ENCODE data around the gene MTAP. TPM values are rescaled to one million over a fixed set of nuclear protein-coding genes. Genes with fewer than 3 reads are reported as not detected.

Gene MTAP
- polyA plus RNA-seq (2013, experiment 1 of 2), result 48.3 TPM
- 51.0 TPM for polyA plus RNA-seq (2013, experiment 2 of 2)

- Histone ChIP-seq H3K4ac (ENCODE audit: low read depth, low read length) (no peak within 1 kb of the TSS), H3K18ac (ENCODE audit: low read length) (peak within 1 kb of the TSS; percentile 63), H3K23ac (ENCODE audit: low read length) (no peak within 1 kb of the TSS), H3K4me2 (ENCODE audit: low read length) (peak within 1 kb of the TSS; percentile 74), H3K36me3 (ENCODE audit: control insufficient read depth, insufficient read depth, low read length) (no peaks in the 10 kb centered on the region), H2BK5ac (ENCODE audit: low read length) (peak within 1 kb of the TSS; percentile 52), H4K8ac (ENCODE audit: low read depth, low read length) (no peak within 1 kb of the TSS), H3K27me3 (ENCODE audit: insufficient read depth, low read length, poor library complexity) (no peaks in the 10 kb centered on the region), H4K5ac (ENCODE audit: low read length) (no peak within 1 kb of the TSS), H3K27ac (ENCODE audit: low read depth, low read length) (peak within 1 kb of the TSS; percentile 56), H2AK5ac (ENCODE audit: low read length) (no peak within 1 kb of the TSS), H2BK120ac (ENCODE audit: low read depth, low read length) (no peak within 1 kb of the TSS), H3K9ac (ENCODE audit: low read length) (peak within 1 kb of the TSS; percentile 85), H3K4me3 (ENCODE audit: low read length) (peak within 1 kb of the TSS; percentile 89), H3K79me2 (ENCODE audit: control insufficient read depth, insufficient read depth, low read length) (peaks cover 50% of the 10 kb centered on the region), H3K56ac (ENCODE audit: low read length) (peak within 1 kb of the TSS; percentile 96), H2BK15ac (replicated peaks; ENCODE audit: low read depth) (no peak within 1 kb of the TSS), H3K79me1 (ENCODE audit: low read length) (peaks cover 8% of the 10 kb centered on the region), H3K4me1 (ENCODE audit: control insufficient read depth, low read depth, low read length) (peaks cover 5% of the 10 kb centered on the region)
- WGBS (ENCODE audit: extremely low coverage, insufficient coverage, low lambda C conversion rate), result no CpG with 5 or more reads among the region's 48 CpGs
- peak; percentile 98 for DNase-seq
Observed at GRCh38 chr9:21802418-21803000, at the start of gene MTAP. Gene MTAP (plus strand): TSS chr9:21802636. CDS start chr9:21802749, 113 bp downstream.

- Histone ChIP-seq H3K9ac (ENCODE audit: low read length) (no peak overlapping the region), H3K27me3 (ENCODE audit: insufficient read depth, low read length, poor library complexity) (peaks cover 37% of the 10 kb centered on the region), H3K18ac (ENCODE audit: low read length) (no peak overlapping the region), H3K4ac (ENCODE audit: low read depth, low read length) (no peak overlapping the region), H3K4me2 (ENCODE audit: low read length) (no peak overlapping the region), H2BK15ac (replicated peaks; ENCODE audit: low read depth) (no peak overlapping the region), H3K4me3 (ENCODE audit: low read length) (no peak overlapping the region), H2BK5ac (ENCODE audit: low read length) (no peak overlapping the region), H3K23ac (ENCODE audit: low read length) (no peak overlapping the region), H3K79me2 (ENCODE audit: control insufficient read depth, insufficient read depth, low read length) (no peaks in the 10 kb centered on the region), H2AK5ac (ENCODE audit: low read length) (no peak overlapping the region), H3K79me1 (ENCODE audit: low read length) (no peaks in the 10 kb centered on the region), H2BK120ac (ENCODE audit: low read depth, low read length) (no peak overlapping the region), H3K27ac (ENCODE audit: low read depth, low read length) (no peak overlapping the region), H3K4me1 (ENCODE audit: control insufficient read depth, low read depth, low read length) (no peaks in the 10 kb centered on the region), H4K8ac (ENCODE audit: low read depth, low read length) (no peak overlapping the region), H3K36me3 (ENCODE audit: control insufficient read depth, insufficient read depth, low read length) (no peaks in the 10 kb centered on the region), H3K56ac (ENCODE audit: low read length) (no peak overlapping the region), H4K5ac (ENCODE audit: low read length) (no peak overlapping the region)
- no CpG with 5 or more reads among the region's 1 CpG for WGBS (ENCODE audit: extremely low coverage, insufficient coverage, low lambda C conversion rate)
- DNase-seq, result no peak
Observed at GRCh38 chr9:21753523-21753922, 48.9 kb upstream of the MTAP start.

- no peak overlapping the region for H3K23ac ChIP-seq (ENCODE audit: low read length)
- DNase-seq, result no peak
- no CpG with 5 or more reads among the region's 2 CpGs for WGBS (ENCODE audit: extremely low coverage, insufficient coverage, low lambda C conversion rate)
- no peak overlapping the region for H3K4ac ChIP-seq (ENCODE audit: low read depth, low read length)
- H2BK15ac ChIP-seq (replicated peaks; ENCODE audit: low read depth), result no peak overlapping the region
- no peak overlapping the region for H3K56ac ChIP-seq (ENCODE audit: low read length)
- H4K8ac ChIP-seq (ENCODE audit: low read depth, low read length), result no peak overlapping the region
- no peak overlapping the region for H3K4me2 ChIP-seq (ENCODE audit: low read length)
- no peaks in the 10 kb centered on the region for H3K4me1 ChIP-seq (ENCODE audit: control insufficient read depth, low read depth, low read length)
- no peak overlapping the region for H3K9ac ChIP-seq (ENCODE audit: low read length)
- no peak overlapping the region for H2BK5ac ChIP-seq (ENCODE audit: low read length)
- peaks cover 28% of the 10 kb centered on the region for H3K27me3 ChIP-seq (ENCODE audit: insufficient read depth, low read length, poor library complexity)
- H3K18ac ChIP-seq (ENCODE audit: low read length), result no peak overlapping the region
- H3K79me2 ChIP-seq (ENCODE audit: control insufficient read depth, insufficient read depth, low read length), result no peaks in the 10 kb centered on the region
- no peaks in the 10 kb centered on the region for H3K36me3 ChIP-seq (ENCODE audit: control insufficient read depth, insufficient read depth, low read length)
- no peaks in the 10 kb centered on the region for H3K79me1 ChIP-seq (ENCODE audit: low read length)
- H3K27ac ChIP-seq (ENCODE audit: low read depth, low read length), result no peak overlapping the region
- H4K5ac ChIP-seq (ENCODE audit: low read length), result no peak overlapping the region
- no peak overlapping the region for H2AK5ac ChIP-seq (ENCODE audit: low read length)
- no peak overlapping the region for H3K4me3 ChIP-seq (ENCODE audit: low read length)
- no peak overlapping the region for H2BK120ac ChIP-seq (ENCODE audit: low read depth, low read length)
Observed at GRCh38 chr9:21754741-21755140, 47.7 kb upstream of the MTAP start.

- no CpG with 5 or more reads among the region's 1 CpG for WGBS (ENCODE audit: extremely low coverage, insufficient coverage, low lambda C conversion rate)
- no peaks in the 10 kb centered on the region for H3K4me1 ChIP-seq (ENCODE audit: control insufficient read depth, low read depth, low read length)
- no peak overlapping the region for H4K5ac ChIP-seq (ENCODE audit: low read length)
Observed at GRCh38 chr9:21758540-21758939, 43.9 kb upstream of the MTAP start.

GRCh38 chr9:21761309-21761901, 41.0 kb upstream of the MTAP start:
- Histone ChIP-seq H3K27ac (ENCODE audit: low read depth, low read length) (no peak overlapping the region), H3K79me2 (ENCODE audit: control insufficient read depth, insufficient read depth, low read length) (no peaks in the 10 kb centered on the region), H3K4me3 (ENCODE audit: low read length) (no peak overlapping the region), H2BK5ac (ENCODE audit: low read length) (no peak overlapping the region), H2BK15ac (replicated peaks; ENCODE audit: low read depth) (no peak overlapping the region), H3K23ac (ENCODE audit: low read length) (no peak overlapping the region), H3K56ac (ENCODE audit: low read length) (no peak overlapping the region), H3K4me2 (ENCODE audit: low read length) (no peak overlapping the region), H3K36me3 (ENCODE audit: control insufficient read depth, insufficient read depth, low read length) (no peaks in the 10 kb centered on the region), H4K5ac (ENCODE audit: low read length) (no peak overlapping the region), H3K4ac (ENCODE audit: low read depth, low read length) (no peak overlapping the region), H3K9ac (ENCODE audit: low read length) (no peak overlapping the region), H3K79me1 (ENCODE audit: low read length) (no peaks in the 10 kb centered on the region), H2AK5ac (ENCODE audit: low read length) (no peak overlapping the region), H4K8ac (ENCODE audit: low read depth, low read length) (no peak overlapping the region), H3K18ac (ENCODE audit: low read length) (no peak overlapping the region), H3K4me1 (ENCODE audit: control insufficient read depth, low read depth, low read length) (no peaks in the 10 kb centered on the region), H2BK120ac (ENCODE audit: low read depth, low read length) (no peak overlapping the region), H3K27me3 (ENCODE audit: insufficient read depth, low read length, poor library complexity) (peaks cover 13% of the 10 kb centered on the region)
- WGBS (ENCODE audit: extremely low coverage, insufficient coverage, low lambda C conversion rate), result no CpG with 5 or more reads among the region's 4 CpGs
- no peak for DNase-seq

More at GRCh38 chr9:21758540-21758939, 43.9 kb upstream of the MTAP start:
- H3K27ac ChIP-seq (ENCODE audit: low read depth, low read length), result no peak overlapping the region
- DNase-seq, result no peak
- H3K4me3 ChIP-seq (ENCODE audit: low read length), result no peak overlapping the region
- H4K8ac ChIP-seq (ENCODE audit: low read depth, low read length), result no peak overlapping the region
- H3K4me2 ChIP-seq (ENCODE audit: low read length), result no peak overlapping the region
- H3K27me3 ChIP-seq (ENCODE audit: insufficient read depth, low read length, poor library complexity), result peaks cover 22% of the 10 kb centered on the region
- no peak overlapping the region for H3K23ac ChIP-seq (ENCODE audit: low read length)
- H2BK5ac ChIP-seq (ENCODE audit: low read length), result no peak overlapping the region
- no peak overlapping the region for H3K4ac ChIP-seq (ENCODE audit: low read depth, low read length)
- no peak overlapping the region for H3K56ac ChIP-seq (ENCODE audit: low read length)
- no peak overlapping the region for H3K18ac ChIP-seq (ENCODE audit: low read length)
- H2BK15ac ChIP-seq (replicated peaks; ENCODE audit: low read depth), result no peak overlapping the region
- H3K79me2 ChIP-seq (ENCODE audit: control insufficient read depth, insufficient read depth, low read length), result no peaks in the 10 kb centered on the region
- no peaks in the 10 kb centered on the region for H3K36me3 ChIP-seq (ENCODE audit: control insufficient read depth, insufficient read depth, low read length)
- H3K9ac ChIP-seq (ENCODE audit: low read length), result no peak overlapping the region
- H2BK120ac ChIP-seq (ENCODE audit: low read depth, low read length), result no peak overlapping the region
- H2AK5ac ChIP-seq (ENCODE audit: low read length), result no peak overlapping the region
- no peaks in the 10 kb centered on the region for H3K79me1 ChIP-seq (ENCODE audit: low read length)

All from mesendoderm (in vitro differentiated cells).